ENCODE results near the gene TMED10.

DNA sequence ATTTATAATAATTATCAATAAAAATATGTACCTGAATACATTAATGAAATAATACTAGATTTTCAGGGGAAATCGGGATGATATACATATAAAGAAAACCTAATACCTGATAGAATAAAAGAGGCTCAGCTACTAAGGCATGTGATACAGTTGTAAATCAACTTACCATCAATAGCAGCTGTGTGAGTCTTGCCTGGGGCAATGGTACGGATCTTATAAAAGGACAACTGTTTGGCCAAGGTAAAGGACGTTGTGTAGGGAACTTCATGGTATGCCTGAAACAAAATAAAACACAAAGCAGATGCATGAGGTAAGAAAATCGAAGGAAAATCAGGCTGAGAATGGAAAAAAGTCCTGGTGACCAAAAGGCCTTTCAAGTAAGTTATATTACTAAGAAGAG is 74.9 kb downstream of the TMED10 start:
- TF ChIP-seq POLR2A (IDR thresholded peaks at IDR 0.05) = no peak
- TF ChIP-seq, protein P1, sequence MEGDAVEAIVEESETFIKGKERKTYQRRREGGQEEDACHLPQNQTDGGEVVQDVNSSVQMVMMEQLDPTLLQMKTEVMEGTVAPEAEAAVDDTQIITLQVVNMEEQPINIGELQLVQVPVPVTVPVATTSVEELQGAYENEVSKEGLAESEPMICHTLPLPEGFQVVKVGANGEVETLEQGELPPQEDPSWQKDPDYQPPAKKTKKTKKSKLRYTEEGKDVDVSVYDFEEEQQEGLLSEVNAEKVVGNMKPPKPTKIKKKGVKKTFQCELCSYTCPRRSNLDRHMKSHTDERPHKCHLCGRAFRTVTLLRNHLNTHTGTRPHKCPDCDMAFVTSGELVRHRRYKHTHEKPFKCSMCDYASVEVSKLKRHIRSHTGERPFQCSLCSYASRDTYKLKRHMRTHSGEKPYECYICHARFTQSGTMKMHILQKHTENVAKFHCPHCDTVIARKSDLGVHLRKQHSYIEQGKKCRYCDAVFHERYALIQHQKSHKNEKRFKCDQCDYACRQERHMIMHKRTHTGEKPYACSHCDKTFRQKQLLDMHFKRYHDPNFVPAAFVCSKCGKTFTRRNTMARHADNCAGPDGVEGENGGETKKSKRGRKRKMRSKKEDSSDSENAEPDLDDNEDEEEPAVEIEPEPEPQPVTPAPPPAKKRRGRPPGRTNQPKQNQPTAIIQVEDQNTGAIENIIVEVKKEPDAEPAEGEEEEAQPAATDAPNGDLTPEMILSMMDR (IDR thresholded peaks at IDR 0.05) = no peak
